H9 (cell line): ENCODE results near the gene IDH3B. TPM values are rescaled to one million over a fixed set of nuclear protein-coding genes. Genes with fewer than 3 reads are reported as not detected.

Experiments used
- DNase-seq: peaks from one replicate; pipeline ENCODE4 v3.0.0-alpha.2; 2017
- H2AFZ ChIP-seq: one replicate; pipeline ENCODE4 v1.6.1; 2013; ENCODE audit warnings: mild to moderate bottlenecking, low read length, control low read depth, moderate library complexity
- H2AK5ac ChIP-seq: 2 replicates; pipeline ENCODE4 v1.6.1; 2013; ENCODE audit warnings: low read length, control low read depth, mixed read lengths; ENCODE audit not compliant: insufficient read length
- H2BK120ac ChIP-seq: one replicate; pipeline ENCODE4 v1.6.1; 2013; ENCODE audit warnings: low read depth, mild to moderate bottlenecking, low read length, control low read depth, inconsistent platforms; ENCODE audit not compliant: poor library complexity, severe bottlenecking
- H2BK12ac ChIP-seq: 2 replicates; pipeline ENCODE4 v1.6.1; 2013; ENCODE audit warnings: low read length, control low read depth, mixed read lengths, low read depth; ENCODE audit not compliant: insufficient read length
- H2BK15ac ChIP-seq: 2 replicates; pipeline ENCODE4 v1.6.1; 2013; ENCODE audit warnings: low read depth, low read length, control low read depth
- H2BK20ac ChIP-seq: one replicate; pipeline ENCODE4 v1.6.1; 2013; ENCODE audit warnings: low read depth, mild to moderate bottlenecking, low read length, control low read depth, inconsistent platforms; ENCODE audit not compliant: poor library complexity, severe bottlenecking
- H2BK5ac ChIP-seq: 2 replicates; pipeline ENCODE4 v1.6.1; 2013; ENCODE audit warnings: low read length, control low read depth, mixed read lengths; ENCODE audit not compliant: insufficient read length
- H3K14ac ChIP-seq: 2 replicates; pipeline ENCODE4 v1.6.1; 2013; ENCODE audit warnings: low read length, control low read depth; ENCODE audit not compliant: insufficient read depth
- H3K18ac ChIP-seq: 2 replicates; pipeline ENCODE4 v1.6.1; 2013; ENCODE audit warnings: low read depth, mild to moderate bottlenecking, mixed read lengths, low read length, control low read depth; ENCODE audit not compliant: insufficient read length
- H3K23ac ChIP-seq: 2 replicates; pipeline ENCODE4 v1.6.1; 2013; ENCODE audit warnings: low read length, control low read depth, mixed read lengths, low read depth; ENCODE audit not compliant: insufficient read length
- H3K23me2 ChIP-seq: 2 replicates; pipeline ENCODE4 v1.6.1; 2013; ENCODE audit warnings: low read depth, mild to moderate bottlenecking, mixed read lengths, low read length, control low read depth; ENCODE audit not compliant: insufficient read length, poor library complexity, severe bottlenecking
- H3K27ac ChIP-seq: 2 replicates; pipeline ENCODE4 v1.5.1; 2013; ENCODE audit warnings: low read length, control low read depth, mixed read lengths, low read depth; ENCODE audit not compliant: insufficient read length
- H3K27me3 ChIP-seq: 2 replicates; pipeline ENCODE4 v1.6.1; 2013; ENCODE audit warnings: low read length, control low read depth, inconsistent platforms; ENCODE audit not compliant: insufficient read depth
- H3K4ac ChIP-seq: 2 replicates; pipeline ENCODE4 v1.6.1; 2013; ENCODE audit warnings: low read depth, mild to moderate bottlenecking, control low read depth, inconsistent platforms, low read length, moderate library complexity
- H3K4me1 ChIP-seq: 2 replicates; pipeline ENCODE4 v1.6.1; 2013; ENCODE audit warnings: low read length, control low read depth, inconsistent platforms; ENCODE audit not compliant: insufficient read depth
- H3K4me2 ChIP-seq: 2 replicates; pipeline ENCODE4 v1.6.1; 2013; ENCODE audit warnings: low read length, control low read depth, mixed read lengths; ENCODE audit not compliant: insufficient read length, insufficient read depth
- H3K56ac ChIP-seq: 2 replicates; pipeline ENCODE4 v1.6.1; 2013; ENCODE audit warnings: low read depth, mild to moderate bottlenecking, mixed read lengths, low read length, control low read depth; ENCODE audit not compliant: insufficient read length
- H3K79me1 ChIP-seq: 2 replicates; pipeline ENCODE4 v1.6.1; 2013; ENCODE audit warnings: low read depth, mild to moderate bottlenecking, moderate library complexity, low read length, control low read depth, inconsistent platforms; ENCODE audit not compliant: insufficient read depth, poor library complexity, severe bottlenecking
- H3K79me2 ChIP-seq: 2 replicates; pipeline ENCODE4 v1.6.1; 2013; ENCODE audit warnings: low read length, control low read depth, inconsistent platforms; ENCODE audit not compliant: insufficient read depth
- H3K9ac ChIP-seq: 2 replicates; pipeline ENCODE4 v1.6.1; 2013; ENCODE audit warnings: low read length, control low read depth, mixed read lengths; ENCODE audit not compliant: insufficient read length; ENCODE audit errors: extremely low read depth
- H3K9me3 ChIP-seq: one replicate; pipeline ENCODE4 v1.6.1; 2013; ENCODE audit warnings: low read depth, low read length, inconsistent platforms; ENCODE audit not compliant: control insufficient read depth
- H3T11ph ChIP-seq: one replicate; pipeline ENCODE4 v1.6.1; 2013; ENCODE audit warnings: mild to moderate bottlenecking, low read length, control low read depth, inconsistent platforms
- H4K20me1 ChIP-seq: one replicate; pipeline ENCODE4 v1.6.1; 2013; ENCODE audit not compliant: control insufficient read depth, insufficient read length, insufficient read depth
- H4K5ac ChIP-seq: 2 replicates; pipeline ENCODE4 v1.6.1; 2013; ENCODE audit warnings: low read depth, mild to moderate bottlenecking, mixed read lengths, low read length, control low read depth; ENCODE audit not compliant: insufficient read length
- H4K8ac ChIP-seq: replicated peaks from 2 replicates; pipeline ENCODE4 v1.6.1; 2013; ENCODE audit warnings: low read length, control low read depth, mixed read lengths, low read depth; ENCODE audit not compliant: insufficient read length
- H4K91ac ChIP-seq: 2 replicates; pipeline ENCODE4 v1.6.1; 2013; ENCODE audit warnings: low read depth, mild to moderate bottlenecking, moderate library complexity, mixed read lengths, low read length, control low read depth; ENCODE audit not compliant: insufficient read length
- H3K27ac Mint-ChIP-seq, 3 experiments: 2 replicates in 2 of 3; 3 replicates in 1 of 3; pipeline ENCODE4 v1.8.0; 2020 to 2021; ENCODE audit warnings: mixed read lengths in 3 of 3, mild to moderate bottlenecking in 1 of 3, moderate library complexity in 1 of 3
- H3K27me3 Mint-ChIP-seq: 2 replicates; pipeline ENCODE4 v1.8.0; 2021; ENCODE audit warnings: low read depth, mild to moderate bottlenecking, moderate library complexity, mixed read lengths
- H3K36me3 Mint-ChIP-seq, 3 experiments: 2 replicates in 2 of 3; 3 replicates in 1 of 3; pipeline ENCODE4 v1.8.0; 2020 to 2021; ENCODE audit warnings: low read depth in 3 of 3, mixed read lengths in 3 of 3; ENCODE audit not compliant: insufficient read depth in 1 of 3
- H3K4me1 Mint-ChIP-seq, 2 experiments: 2 replicates each; pipeline ENCODE4 v1.8.0; 2020; ENCODE audit warnings: mixed read lengths in 2 of 2
- H3K4me3 Mint-ChIP-seq, 2 experiments: 2 replicates in 1 of 2; 3 replicates in 1 of 2; pipeline ENCODE4 v1.8.0; 2020 to 2021; ENCODE audit warnings: mild to moderate bottlenecking in 2 of 2, mixed read lengths in 2 of 2, moderate library complexity in 1 of 2
- H3K9me3 Mint-ChIP-seq, 2 experiments: 2 replicates in 1 of 2; 3 replicates in 1 of 2; pipeline ENCODE4 v1.8.0; 2020; ENCODE audit warnings: mild to moderate bottlenecking in 2 of 2, mixed read lengths in 2 of 2, moderate library complexity in 1 of 2
- CTCF ChIP-seq: fragments of 200-600 bp; sonication (generic); conservative IDR thresholded peaks from 3 replicates; pipeline ENCODE4 v1.8.0; 2021; ENCODE audit warnings: antibody characterized with exemption, mild to moderate bottlenecking
- WGBS: extraction: QIAGEN DNeasy Blood & Tissue Kit; methylation state at CpG from one replicate; pipeline ENCODE4 v1.1.7; 2013; ENCODE audit warnings: missing lambda C conversion rate, low lambda C conversion rate, mixed read lengths; ENCODE audit not compliant: insufficient read length; ENCODE audit errors: extremely low coverage; 5-methylcytosine and 5-hydroxymethylcytosine counted together
- total RNA-seq: library from RNA; stranded (reverse); gene quantifications from 2 replicates; pipeline ENCODE4 v1.2.1, GENCODE V29; 2021

The IDH3B gene
- total RNA-seq, 1 experiment from 2014 or later: 114 TPM

- WGBS: no CpG with 5 or more reads among the region's 5 CpGs
- no peak overlapping the region for H3K23ac ChIP-seq
- no peak overlapping the region for H3K56ac ChIP-seq
- no peak overlapping the region for H3K9ac ChIP-seq
- H4K20me1 ChIP-seq: no peaks in the 10 kb centered on the region
- no peak overlapping the region for H4K8ac ChIP-seq
- Mint-ChIP-seq H3K36me3 (peaks cover 73 to 99% (median 93%) of the 10 kb centered on the region in 3 experiments), H3K4me3 (0 out of 5 replicates have a peak overlapping the region, but pooled peaks of 1 of the 2 experiments have one; percentile 8), H3K4me1 (peaks cover 15 to 18% of the 10 kb centered on the region in 2 experiments), H3K27ac (peak overlapping the region in 1 of 3 experiments; percentile 22; a peak in 1 of 7 replicates), H3K9me3 (no peaks in the 10 kb centered on the region), H3K27me3 (peaks cover 3% of the 10 kb centered on the region; the same call in 1 of the 2 replicates)
- no peak overlapping the region for H3K4me2 ChIP-seq
- no peak overlapping the region for H3K4ac ChIP-seq
- H3T11ph ChIP-seq: no peak overlapping the region
- no peak overlapping the region for H2BK15ac ChIP-seq
- H2AK5ac ChIP-seq: no peak overlapping the region
- H3K79me1 ChIP-seq: peaks cover 11% of the 10 kb centered on the region
- no peak overlapping the region for H2BK120ac ChIP-seq
- no peak overlapping the region for H3K18ac ChIP-seq
- H3K27ac ChIP-seq: no peak overlapping the region
- no peak overlapping the region for H4K91ac ChIP-seq
- H2BK20ac ChIP-seq: no peak overlapping the region
- no peak for TF ChIP-seq CTCF
- DNase-seq: no peak
- H2AFZ ChIP-seq: no peak overlapping the region
- H2BK5ac ChIP-seq: no peak overlapping the region
- H3K23me2 ChIP-seq: peaks cover 9% of the 10 kb centered on the region
- H3K4me1 ChIP-seq: no peaks in the 10 kb centered on the region; the same call in 1 of the 2 replicates
- no peak overlapping the region for H3K14ac ChIP-seq
- H3K79me2 ChIP-seq: peaks cover 16% of the 10 kb centered on the region
- H3K27me3 ChIP-seq: no peaks in the 10 kb centered on the region
- H4K5ac ChIP-seq: no peak overlapping the region
- H2BK12ac ChIP-seq: no peak overlapping the region
- H3K9me3 ChIP-seq: no peaks in the 10 kb centered on the region
Observed at GRCh38 chr20:2657674-2658073, 6.3 kb downstream of the IDH3B start.
